Measurements from ENCODE around the gene IFT43. TPM values are rescaled to one million over a fixed set of nuclear protein-coding genes. Genes with fewer than 3 reads are reported as not detected.

Gene IFT43
- total RNA-seq, 1 donor, result 26.8 TPM

DNA sequence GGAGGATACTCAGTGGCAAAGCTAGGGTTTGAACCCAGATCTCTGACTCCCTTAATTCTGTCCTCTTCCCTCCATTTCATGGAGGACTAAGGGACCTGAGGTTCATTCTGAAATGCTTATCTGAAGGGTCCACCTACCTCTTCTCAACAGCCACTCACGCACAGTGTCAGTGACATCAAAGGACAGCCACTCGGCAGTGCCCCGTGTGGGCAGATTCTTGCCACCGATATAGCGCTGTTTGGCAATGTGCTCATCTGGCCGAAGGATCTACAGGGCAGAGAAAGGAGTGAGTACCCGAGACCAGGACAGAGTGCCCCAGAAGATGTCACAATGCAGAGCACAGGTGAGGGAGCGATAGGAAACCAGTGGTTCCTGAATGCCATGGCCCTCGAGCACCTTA lies 14.6 kb upstream of the IFT43 start:
- no peak for DNase-seq (ENCODE audit: low read depth)
- no peak overlapping the region for H3K4me3 ChIP-seq (ENCODE audit: low read depth, low read length)
- TF ChIP-seq, protein P1, sequence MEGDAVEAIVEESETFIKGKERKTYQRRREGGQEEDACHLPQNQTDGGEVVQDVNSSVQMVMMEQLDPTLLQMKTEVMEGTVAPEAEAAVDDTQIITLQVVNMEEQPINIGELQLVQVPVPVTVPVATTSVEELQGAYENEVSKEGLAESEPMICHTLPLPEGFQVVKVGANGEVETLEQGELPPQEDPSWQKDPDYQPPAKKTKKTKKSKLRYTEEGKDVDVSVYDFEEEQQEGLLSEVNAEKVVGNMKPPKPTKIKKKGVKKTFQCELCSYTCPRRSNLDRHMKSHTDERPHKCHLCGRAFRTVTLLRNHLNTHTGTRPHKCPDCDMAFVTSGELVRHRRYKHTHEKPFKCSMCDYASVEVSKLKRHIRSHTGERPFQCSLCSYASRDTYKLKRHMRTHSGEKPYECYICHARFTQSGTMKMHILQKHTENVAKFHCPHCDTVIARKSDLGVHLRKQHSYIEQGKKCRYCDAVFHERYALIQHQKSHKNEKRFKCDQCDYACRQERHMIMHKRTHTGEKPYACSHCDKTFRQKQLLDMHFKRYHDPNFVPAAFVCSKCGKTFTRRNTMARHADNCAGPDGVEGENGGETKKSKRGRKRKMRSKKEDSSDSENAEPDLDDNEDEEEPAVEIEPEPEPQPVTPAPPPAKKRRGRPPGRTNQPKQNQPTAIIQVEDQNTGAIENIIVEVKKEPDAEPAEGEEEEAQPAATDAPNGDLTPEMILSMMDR (IDR thresholded peaks at IDR 0.05; ENCODE audit: insufficient read depth, low read length), result no peak

DNA sequence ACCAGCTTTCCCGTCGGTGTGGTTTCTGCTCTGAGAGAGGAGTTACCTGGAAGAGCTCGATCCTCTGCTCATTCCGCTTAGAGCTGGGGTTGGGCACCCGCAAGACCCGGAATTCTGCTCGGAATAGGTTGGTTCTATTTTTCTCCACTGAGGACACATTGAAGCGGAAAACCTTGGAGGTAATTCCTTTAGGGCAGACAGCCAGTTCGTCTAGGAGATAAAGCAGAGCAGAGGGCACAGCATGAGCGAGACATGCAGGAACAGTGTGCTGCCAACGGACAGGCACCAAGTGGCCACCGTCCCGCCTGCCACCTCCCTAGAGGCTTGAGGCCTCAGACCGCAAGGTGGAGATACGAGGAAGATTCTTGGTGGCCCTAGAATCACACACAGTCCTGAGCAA lies 14.1 kb upstream of the IFT43 start:
- TF ChIP-seq, protein P1 (IDR thresholded peaks at IDR 0.05; ENCODE audit: insufficient read depth, low read length), result no peak
- H3K4me3 ChIP-seq (ENCODE audit: low read depth, low read length), result no peak overlapping the region
- no peak for DNase-seq (ENCODE audit: low read depth)

DNA sequence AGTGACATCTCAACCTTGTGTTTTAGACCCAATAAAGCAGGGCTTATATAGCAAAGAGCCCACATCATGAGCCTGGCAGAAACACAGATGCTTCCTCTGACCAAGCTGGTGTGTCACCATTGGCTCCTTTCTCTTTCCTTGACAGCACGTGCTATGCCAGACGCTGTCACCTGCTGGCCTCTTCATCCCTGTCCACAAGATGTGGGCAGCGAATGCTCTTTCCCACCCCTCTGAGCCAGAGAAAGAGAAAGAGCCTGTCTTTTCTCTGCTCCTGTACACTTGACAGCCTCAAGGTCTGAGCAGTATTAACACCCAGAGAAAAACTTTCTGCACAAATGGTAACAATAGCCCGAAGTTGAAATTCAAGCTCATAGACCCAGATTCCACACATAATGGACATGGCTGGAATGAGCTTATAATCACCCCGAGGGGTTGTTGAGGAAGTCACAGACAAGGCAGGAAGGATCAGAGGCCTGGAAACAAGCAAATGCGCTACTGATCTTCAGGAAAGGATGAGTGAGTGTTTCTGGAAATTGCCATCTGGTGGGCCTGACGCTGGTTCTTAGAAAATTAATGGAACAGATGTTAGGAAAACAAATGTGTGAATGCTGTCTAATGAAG lies 12.7 kb upstream of the IFT43 start:
- H3K4me3 ChIP-seq (ENCODE audit: low read depth, low read length), result no peak overlapping the region
- TF ChIP-seq, protein P1 (IDR thresholded peaks at IDR 0.05; ENCODE audit: insufficient read depth, low read length), result no peak
- DNase-seq (ENCODE audit: low read depth), result no peak

DNA sequence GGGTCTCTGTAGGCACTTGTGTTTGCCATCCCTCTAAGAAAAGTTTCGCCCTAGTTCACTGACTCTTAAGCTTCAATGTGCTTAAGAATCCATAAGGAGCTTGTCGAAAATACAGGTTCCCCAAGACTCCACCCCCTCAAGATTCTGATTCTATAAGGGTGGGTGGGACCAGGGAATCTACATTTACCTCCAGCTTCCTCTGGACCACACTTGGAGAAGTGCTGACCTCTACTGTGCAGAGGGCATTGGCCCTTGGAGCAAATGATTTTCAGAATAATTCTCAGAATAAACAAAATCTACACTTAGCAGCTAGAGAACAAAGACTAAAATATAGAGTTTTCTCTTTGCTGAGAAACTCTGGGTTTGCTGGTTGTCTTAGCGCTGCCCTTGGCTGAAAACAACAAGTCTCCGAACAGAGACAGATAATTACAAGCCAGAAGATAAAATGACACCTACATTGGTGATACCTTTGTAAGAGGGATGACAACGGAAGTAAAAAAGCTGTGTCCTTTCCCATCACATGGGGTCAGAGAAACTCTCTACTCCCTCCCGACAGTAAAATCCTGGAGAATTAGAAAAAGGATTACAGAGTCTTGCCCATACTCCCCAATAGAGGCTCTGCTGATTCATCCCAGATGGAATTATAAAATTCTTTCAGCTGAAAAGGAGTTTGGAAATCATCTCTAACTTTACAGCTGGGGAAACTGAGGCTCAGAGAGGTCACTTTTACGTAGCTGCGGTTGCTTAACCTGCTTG lies 8.6 kb upstream of the IFT43 start:
- TF ChIP-seq, protein P1 (IDR thresholded peaks at IDR 0.05; ENCODE audit: insufficient read depth, low read length), result no peak
- peak; percentile 29 for DNase-seq (ENCODE audit: low read depth)

DNA sequence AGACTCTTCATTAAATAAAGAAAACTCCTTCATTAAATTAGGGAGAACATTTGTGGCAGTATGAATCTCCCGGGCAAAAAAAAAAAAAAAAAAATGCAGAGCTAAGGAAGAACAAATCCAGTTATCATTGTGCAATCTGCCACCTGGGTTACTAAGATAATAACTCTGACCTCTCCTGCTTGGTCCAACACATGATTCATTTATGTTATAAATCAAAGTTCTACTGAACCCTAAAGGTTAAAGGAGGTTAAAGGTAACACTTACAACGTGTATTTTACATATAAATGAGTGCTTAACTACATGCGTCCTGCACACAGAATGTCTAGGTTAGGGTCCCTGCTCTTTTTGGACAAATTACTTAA lies 8.0 kb upstream of the IFT43 start:
- no peak overlapping the region for H3K4me3 ChIP-seq (ENCODE audit: low read depth, low read length)
- peak; percentile 20 for DNase-seq (ENCODE audit: low read depth)
- TF ChIP-seq, protein P1 (IDR thresholded peaks at IDR 0.05; ENCODE audit: insufficient read depth, low read length), result no peak

More for the DNA sequence above, 8.6 kb upstream of the IFT43 start:
- H3K4me3 ChIP-seq (ENCODE audit: low read depth, low read length), result no peak overlapping the region

DNA sequence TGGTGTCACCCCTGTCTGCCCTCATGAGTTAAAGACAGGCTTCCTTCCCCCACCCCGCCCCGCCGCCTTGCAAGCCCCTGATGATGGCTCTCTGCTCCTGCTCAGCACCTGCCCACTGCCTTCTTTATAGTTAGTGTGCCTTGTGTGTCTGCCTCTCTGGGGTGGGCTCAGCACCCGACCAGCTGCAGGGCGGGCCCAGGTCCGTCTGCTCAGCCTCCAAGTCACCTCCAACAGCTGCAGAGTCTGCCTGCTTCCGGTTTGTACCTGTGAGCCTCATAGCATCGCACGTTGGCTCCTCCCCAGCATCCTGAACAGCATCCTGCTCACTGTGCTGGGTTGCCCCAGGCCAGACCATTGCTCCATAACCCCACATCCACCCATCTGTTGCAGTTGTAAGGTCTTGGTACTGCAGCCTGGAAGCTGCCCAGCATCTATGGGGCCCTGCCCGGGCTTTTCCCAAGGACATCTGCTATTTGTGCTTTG lies 7.3 kb upstream of the IFT43 start:
- TF ChIP-seq, protein P1 (IDR thresholded peaks at IDR 0.05; ENCODE audit: insufficient read depth, low read length), result no peak
- no peak overlapping the region for H3K4me3 ChIP-seq (ENCODE audit: low read depth, low read length)
- no peak for DNase-seq (ENCODE audit: low read depth)
